GM21515 (cell line): ENCODE results near the gene HNRNPL.
"Not testable (repeated sequence)": the region's sequence is repeated elsewhere in the genome, so short reads cannot be mapped to it uniquely, and the experiment has no call there.

Source experiments
- ATAC-seq: cut with Tn5 transposase; IDR thresholded peaks from one replicate; pipeline ENCODE4 v1.9.1; 2021; ENCODE audit not compliant: unreplicated experiment

The HNRNPL gene

GRCh38 chr19:38830039-38830733, 19.6 kb downstream of the HNRNPL start:
- no peak for ATAC-seq

- not testable (repeated sequence) for ATAC-seq
Observed at GRCh38 chr19:38829203-38829602, 20.6 kb downstream of the HNRNPL start.

GRCh38 chr19:38826856-38827551, 22.8 kb downstream of the HNRNPL start:
- ATAC-seq, result no peak

- not testable (repeated sequence) for ATAC-seq
Observed at GRCh38 chr19:38825936-38826335, 23.9 kb downstream of the HNRNPL start.

GRCh38 chr19:38821230-38821825, 28.5 kb downstream of the HNRNPL start:
- not testable (repeated sequence) for ATAC-seq

- ATAC-seq, result no peak
Observed at GRCh38 chr19:38819231-38819920, 30.4 kb downstream of the HNRNPL start.

GRCh38 chr19:38817081-38817480, 32.7 kb downstream of the HNRNPL start:
- ATAC-seq, result no peak

- no peak for ATAC-seq
Observed at GRCh38 chr19:38816131-38816750, 33.5 kb downstream of the HNRNPL start.

GRCh38 chr19:38815059-38816001, 34.5 kb downstream of the HNRNPL start:
- no peak for ATAC-seq

GRCh38 chr19:38813932-38814331, 35.9 kb downstream of the HNRNPL start:
- not testable (repeated sequence) for ATAC-seq

- no peak for ATAC-seq
Observed at GRCh38 chr19:38813323-38813722, 36.5 kb downstream of the HNRNPL start.

GRCh38 chr19:38812841-38813320, 36.9 kb downstream of the HNRNPL start, which contains the start of gene LGALS4:
LGALS4 (minus strand) TSS chr19:38812945; CDS start chr19:38812886, 59 bp downstream.
- no peak for ATAC-seq

- no peak for ATAC-seq
Observed at GRCh38 chr19:38812009-38812840, 37.6 kb downstream of the HNRNPL start.

GRCh38 chr19:38809592-38810252, 40.1 kb downstream of the HNRNPL start:
- no peak for ATAC-seq

GRCh38 chr19:38808741-38809140, 41.0 kb downstream of the HNRNPL start:
- ATAC-seq, result no peak

- ATAC-seq, result not testable (repeated sequence)
Observed at GRCh38 chr19:38807374-38808098, 42.2 kb downstream of the HNRNPL start.

GRCh38 chr19:38806371-38806770, 43.4 kb downstream of the HNRNPL start:
- no peak for ATAC-seq

- ATAC-seq, result no peak
Observed at GRCh38 chr19:38805180-38805579, 44.6 kb downstream of the HNRNPL start.
